MG63 (cell line): ENCODE results near the gene CACNA2D2. TPM values are rescaled to one million over a fixed set of nuclear protein-coding genes. Genes with fewer than 3 reads are reported as not detected.

Experiments
- DNase-seq: peaks from one replicate; pipeline ENCODE4 v3.0.0-alpha.2; 2020
- H3K27me3 ChIP-seq: fragments of 250-450 bp; sonication (Bioruptor Pico); 2 replicates; pipeline ENCODE4 v1.5.1; 2020; ENCODE audit warnings: mild to moderate bottlenecking, moderate library complexity
- H3K36me3 ChIP-seq: fragments of 250-450 bp; sonication (Bioruptor Pico); 2 replicates; pipeline ENCODE4 v1.5.1; 2020; ENCODE audit warnings: mild to moderate bottlenecking, moderate library complexity
- H3K4me3 ChIP-seq: fragments of 250-450 bp; sonication (Bioruptor Pico); 2 replicates; pipeline ENCODE4 v1.5.1; 2020; ENCODE audit warnings: mild to moderate bottlenecking, moderate library complexity
- H3K9me3 ChIP-seq: fragments of 250-450 bp; sonication (Bioruptor Pico); 2 replicates; pipeline ENCODE4 v1.5.1; 2020; ENCODE audit warnings: mild to moderate bottlenecking, moderate library complexity
- total RNA-seq: library from RNA; depleted of rRNA; stranded (reverse); fragments of >200 nt; shearing (Covaris generic); gene quantifications from 2 replicates; pipeline ENCODE4 v1.2.3, GENCODE V29; 2014; ENCODE audit warnings: low replicate concordance; rRNA removed

The CACNA2D2 gene
- total RNA-seq, 1 experiment from 2014 or later, result not detected

GRCh38 chr3:50316657-50317242 lies 186.7 kb downstream of the CACNA2D2 start:
- H3K9me3 ChIP-seq, result no peaks in the 10 kb centered on the region
- no peak for DNase-seq
- H3K4me3 ChIP-seq, result no peak overlapping the region
- no peaks in the 10 kb centered on the region for H3K27me3 ChIP-seq
- no peaks in the 10 kb centered on the region; the same call in none of the 2 replicates for H3K36me3 ChIP-seq

GRCh38 chr3:50314816-50315215 lies 188.6 kb downstream of the CACNA2D2 start:
- Histone ChIP-seq H3K27me3 (no peaks in the 10 kb centered on the region), H3K4me3 (no peak overlapping the region), H3K9me3 (no peaks in the 10 kb centered on the region), H3K36me3 (no peaks in the 10 kb centered on the region; the same call in none of the 2 replicates)
- DNase-seq, result no peak

GRCh38 chr3:50314342-50314741 lies 189.1 kb downstream of the CACNA2D2 start:
- DNase-seq, result no peak
- Histone ChIP-seq H3K36me3 (no peaks in the 10 kb centered on the region; the same call in none of the 2 replicates), H3K4me3 (no peak overlapping the region), H3K9me3 (no peaks in the 10 kb centered on the region), H3K27me3 (no peaks in the 10 kb centered on the region)

Other genes with a start within 250 kb of the CACNA2D2 start
- 9.7 and 13.4 TPM in 2 replicates for gene SEMA3B, start 234.5 kb downstream of the CACNA2D2 start, total RNA-seq
- not detected in 2 replicates for gene LSMEM2, start 224.5 kb downstream of the CACNA2D2 start, total RNA-seq
- 87.8 and 101 TPM in 2 replicates for gene IFRD2, start 211.2 kb downstream of the CACNA2D2 start, total RNA-seq
- 3.0 and 8.0 TPM in 2 replicates for gene HYAL3, start 204.2 kb downstream of the CACNA2D2 start, total RNA-seq
- 1.1 and 6.4 TPM in 2 replicates for gene NAA80, start 204.2 kb downstream of the CACNA2D2 start, total RNA-seq
- gene HYAL1, start 200.1 kb downstream of the CACNA2D2 start, total RNA-seq, result 1.4 TPM in 1 of 2 replicates, not detected in the other
- gene HYAL2, start 180.9 kb downstream of the CACNA2D2 start, total RNA-seq, result 15.5 and 30.7 TPM in 2 replicates
- gene TUSC2, start 175.4 kb downstream of the CACNA2D2 start, total RNA-seq, result 8.0 and 13.5 TPM in 2 replicates
- 17.5 and 42.0 TPM in 2 replicates for gene RASSF1, start 162.8 kb downstream of the CACNA2D2 start, total RNA-seq
- 0.43 TPM in 1 of 2 replicates, not detected in the other for gene ZMYND10, start 157.9 kb downstream of the CACNA2D2 start, total RNA-seq
- gene NPRL2, start 152.9 kb downstream of the CACNA2D2 start, total RNA-seq, result 14.3 and 16.0 TPM in 2 replicates
- gene CYB561D2, start 152.8 kb downstream of the CACNA2D2 start, total RNA-seq, result 21.9 and 35.5 TPM in 2 replicates
- gene TMEM115, start 144.1 kb downstream of the CACNA2D2 start, total RNA-seq, result 18.7 and 24.1 TPM in 2 replicates
- 5.0 and 20.1 TPM in 2 replicates for gene C3orf18, start 64.1 kb upstream of the CACNA2D2 start, total RNA-seq
- 4.3 and 23.3 TPM in 2 replicates for gene HEMK1, start 65.9 kb upstream of the CACNA2D2 start, total RNA-seq
- gene CISH, start 108.1 kb upstream of the CACNA2D2 start, total RNA-seq, result 0.20 TPM in 1 of 2 replicates, not detected in the other
- gene MAPKAPK3, start 113.5 kb upstream of the CACNA2D2 start, total RNA-seq, result 23.7 and 33.4 TPM in 2 replicates
- gene DOCK3, start 171.3 kb upstream of the CACNA2D2 start, total RNA-seq, result 0.26 TPM in 1 of 2 replicates, not detected in the other